Naive B cell (primary cell): ENCODE results near the gene LDLRAD3. TPM values are rescaled to one million over a fixed set of nuclear protein-coding genes. Genes with fewer than 3 reads are reported as not detected.

Experiments used
- ATAC-seq, 2 donors: fragments of 150-1000 bp; cut with Tn5 transposase; 2 replicates each; pipeline ENCODE4 v1.10.0; 2021; ENCODE audit warnings: low read depth in 2 of 2, mild to moderate bottlenecking in 2 of 2, moderate library complexity in 2 of 2
- DNase-seq: peaks from one replicate; pipeline ENCODE4 v3.0.0; 2022
- H3K27ac Mint-ChIP-seq, 6 donors: one replicate each; pipeline ENCODE4 v1.8.0; 2020 to 2022; ENCODE audit warnings: mild to moderate bottlenecking in 6 of 6, mixed read lengths in 6 of 6, moderate library complexity in 5 of 6, inconsistent platforms in 2 of 6
- H3K27me3 Mint-ChIP-seq, 3 donors: one replicate each; pipeline ENCODE4 v1.8.0; 2021 to 2022; ENCODE audit warnings: mixed read lengths in 3 of 3, mild to moderate bottlenecking in 1 of 3
- H3K36me3 Mint-ChIP-seq, 2 donors: one replicate each; pipeline ENCODE4 v1.8.0; 2020 to 2022; ENCODE audit warnings: mixed read lengths in 2 of 2, inconsistent platforms in 1 of 2, mild to moderate bottlenecking in 1 of 2
- H3K4me1 Mint-ChIP-seq, 3 donors: one replicate each; pipeline ENCODE4 v1.8.0; 2020 to 2022; ENCODE audit warnings: mixed read lengths in 3 of 3, inconsistent platforms in 1 of 3, mild to moderate bottlenecking in 1 of 3, moderate library complexity in 1 of 3
- H3K4me3 Mint-ChIP-seq, 8 donors: one replicate each; pipeline ENCODE4 v1.8.0; 2020 to 2022; ENCODE audit warnings: mild to moderate bottlenecking in 8 of 8, mixed read lengths in 8 of 8, moderate library complexity in 8 of 8, inconsistent platforms in 2 of 8
- H3K9me3 Mint-ChIP-seq, 7 donors: one replicate each; pipeline ENCODE4 v1.8.0; 2020 to 2022; ENCODE audit warnings: mixed read lengths in 7 of 7, mild to moderate bottlenecking in 5 of 7, inconsistent platforms in 2 of 7, moderate library complexity in 1 of 7
- polyA plus RNA-seq, 6 donors: library from polyadenylated mRNA; unstranded; fragments of 300-500 nt; fragmentation: Illumina TruSeq; gene quantifications; one replicate each; pipeline ENCODE4 v1.2.3, GENCODE V29; 2021; ENCODE audit warnings: low read depth in 6 of 6

Gene LDLRAD3
- polyA plus RNA-seq, 6 donors from 2014 or later: 0.17 to 0.27 TPM; not detected in 4

DNA sequence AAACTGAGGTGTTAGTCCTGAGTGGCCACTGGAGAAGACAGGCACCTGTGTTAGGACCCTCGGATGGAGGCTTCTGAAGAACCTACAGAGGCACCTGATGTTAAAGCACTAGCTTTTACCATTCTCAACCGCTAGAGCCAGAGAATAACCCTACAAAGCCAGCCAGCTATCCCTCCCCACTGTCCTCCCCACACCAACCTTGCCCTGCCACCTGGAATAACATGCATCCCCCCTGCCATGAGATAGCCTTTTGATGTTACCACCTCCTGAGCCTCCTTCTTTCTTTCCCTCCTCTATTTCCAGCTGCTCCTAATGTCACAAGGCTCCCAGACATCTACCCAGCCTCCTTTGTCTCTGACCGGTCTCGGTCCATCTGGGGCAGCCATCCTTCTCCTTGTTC, 317.2 kb downstream of the LDLRAD3 start:
- no peak for ATAC-seq
- Mint-ChIP-seq H3K36me3 (no peaks in the 10 kb centered on the region), H3K4me3 (no peak overlapping the region), H3K4me1 (peaks cover 0 to 3% (median 0%) of the 10 kb centered on the region in 3 donors), H3K27ac (peak overlapping the region in 1 of 6 donors; percentile 40), H3K9me3 (peaks cover 0 to 6% (median 0%) of the 10 kb centered on the region in 7 donors), H3K27me3 (peaks cover 31 to 63% (median 46%) of the 10 kb centered on the region in 3 donors)
- no peak for DNase-seq

DNA sequence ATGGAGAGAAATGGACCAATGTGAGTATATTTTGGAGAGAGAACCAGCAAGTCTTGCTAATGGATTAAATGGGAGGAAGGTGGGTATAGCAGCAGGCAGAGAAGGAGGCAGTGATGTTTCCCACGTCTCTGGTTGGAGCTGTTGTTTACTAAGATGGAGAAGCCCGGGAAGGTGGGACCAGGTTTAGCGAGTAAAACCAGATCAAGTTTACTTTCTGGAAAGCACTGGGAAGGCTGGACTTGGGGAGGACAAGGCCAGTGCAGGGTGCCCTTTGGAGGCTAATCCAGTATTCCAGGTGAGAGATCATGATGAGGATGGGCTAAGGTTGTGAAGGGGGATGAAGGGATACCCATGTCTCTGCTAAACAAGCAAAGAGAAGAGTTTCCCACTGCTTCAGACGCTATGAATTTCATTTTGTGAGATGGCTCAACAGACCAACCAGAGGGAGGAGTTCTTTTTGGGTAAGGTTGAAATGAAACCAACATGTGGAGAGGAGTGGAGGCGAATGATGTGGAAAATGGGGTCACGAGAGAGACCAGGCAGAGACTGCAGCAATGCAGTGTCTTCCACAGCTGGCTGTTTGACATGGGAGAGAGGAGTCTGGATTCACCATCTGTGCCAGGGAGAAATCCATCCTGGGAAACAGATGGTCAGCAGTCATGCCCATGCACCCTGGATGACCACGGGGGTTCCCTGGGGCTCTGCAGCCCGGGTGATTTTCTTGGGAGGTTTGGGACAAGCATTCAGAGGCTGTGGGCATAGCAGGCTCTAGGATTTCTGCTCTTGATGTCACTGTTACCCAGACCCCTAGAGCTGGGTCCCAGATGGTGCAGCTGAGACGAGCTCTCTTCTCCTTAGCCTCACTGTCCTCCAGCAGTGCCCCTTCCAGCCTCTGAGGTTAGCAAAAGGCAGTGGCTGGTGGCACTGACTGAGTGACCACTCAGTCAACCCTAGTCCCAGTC, 320.4 kb downstream of the LDLRAD3 start:
- H3K4me3 Mint-ChIP-seq: no peak overlapping the region
- no peaks in the 10 kb centered on the region for H3K9me3 Mint-ChIP-seq
- no peak for DNase-seq
- peaks cover 0 to 4% (median 0%) of the 10 kb centered on the region in 3 donors for H3K4me1 Mint-ChIP-seq
- no peak for ATAC-seq
- H3K27me3 Mint-ChIP-seq: peaks cover 15 to 40% (median 27%) of the 10 kb centered on the region in 3 donors
- no peaks in the 10 kb centered on the region for H3K36me3 Mint-ChIP-seq
- peak overlapping the region in 2 of 6 donors; percentile 74 to 77 for H3K27ac Mint-ChIP-seq

DNA sequence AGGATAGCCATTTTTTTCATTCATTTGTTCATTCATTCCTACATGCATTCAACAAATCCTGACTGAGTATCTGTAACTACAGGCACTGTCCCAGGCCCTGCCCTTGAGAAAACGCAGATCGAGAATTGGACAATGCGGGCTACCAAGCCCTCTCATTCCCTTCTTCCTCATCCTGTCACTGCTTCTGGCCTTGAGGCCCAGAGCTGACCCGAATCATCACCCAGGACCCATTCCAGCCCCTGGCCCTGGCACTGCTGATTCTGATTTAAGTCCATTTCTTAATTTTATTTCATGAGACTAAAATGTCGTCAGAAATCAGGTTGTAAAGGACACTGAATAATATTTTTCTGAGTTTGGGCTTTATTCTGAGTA, 321.1 kb downstream of the LDLRAD3 start:
- peaks cover 0 to 4% (median 0%) of the 10 kb centered on the region in 3 donors for H3K4me1 Mint-ChIP-seq
- H3K27me3 Mint-ChIP-seq: peaks cover 15 to 34% (median 21%) of the 10 kb centered on the region in 3 donors
- DNase-seq (no peak), ATAC-seq (no peak)
- H3K9me3 Mint-ChIP-seq: no peaks in the 10 kb centered on the region
- H3K36me3 Mint-ChIP-seq: peaks cover 0 to 4% of the 10 kb centered on the region in 2 donors
- no peak overlapping the region for H3K4me3 Mint-ChIP-seq
- no peak overlapping the region for H3K27ac Mint-ChIP-seq

DNA sequence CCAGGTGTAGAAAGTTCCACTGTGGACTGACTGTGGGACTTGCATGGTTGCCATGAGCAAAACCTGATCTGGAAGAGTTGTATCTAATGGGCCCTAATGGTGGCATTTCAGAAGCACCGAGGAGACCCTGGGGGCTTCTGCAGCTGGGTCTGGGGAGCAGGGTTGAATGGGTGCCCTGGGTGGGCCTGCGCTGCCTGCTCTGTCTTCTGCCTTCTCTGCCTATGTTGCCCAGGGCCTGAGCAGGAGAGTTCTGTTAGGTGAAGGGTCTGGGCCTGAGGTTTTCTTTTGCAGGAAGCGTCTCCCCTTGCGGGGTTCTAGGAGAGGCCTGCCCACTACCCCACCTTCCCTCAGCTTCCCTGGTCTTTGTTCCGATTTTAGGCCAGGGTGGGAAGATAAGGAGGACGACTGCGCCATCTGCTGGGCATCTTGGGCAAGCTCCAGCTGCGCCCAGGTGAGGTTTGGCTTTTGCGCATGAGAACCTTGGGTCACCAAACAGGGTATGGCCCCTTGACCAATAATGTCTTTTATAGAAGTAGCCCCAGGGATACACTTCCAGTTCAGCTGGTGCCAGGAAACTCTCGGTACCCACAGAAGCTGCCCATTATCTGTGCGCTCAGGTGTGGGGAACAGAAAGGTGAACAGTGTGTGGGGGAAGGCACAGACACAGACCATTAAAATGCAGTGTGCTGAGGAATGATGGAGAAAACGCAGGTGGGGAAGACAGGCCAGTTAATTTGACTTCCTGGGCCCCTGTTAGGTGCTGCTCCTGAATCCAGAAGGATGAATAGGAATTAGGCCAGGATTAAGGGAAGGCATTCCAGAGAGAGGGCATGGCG, 322.1 kb downstream of the LDLRAD3 start:
- DNase-seq: peak; percentile 40
- peaks cover 5 to 15% of the 10 kb centered on the region in 2 donors for H3K36me3 Mint-ChIP-seq
- ATAC-seq: peak; percentile 28 to 72
- H3K4me3 Mint-ChIP-seq: no peak overlapping the region
- peaks cover 9 to 24% (median 15%) of the 10 kb centered on the region in 3 donors for H3K27me3 Mint-ChIP-seq
- H3K4me1 Mint-ChIP-seq: peaks cover 0 to 4% (median 0%) of the 10 kb centered on the region in 3 donors
- H3K9me3 Mint-ChIP-seq: no peaks in the 10 kb centered on the region
- no peak overlapping the region for H3K27ac Mint-ChIP-seq

DNA sequence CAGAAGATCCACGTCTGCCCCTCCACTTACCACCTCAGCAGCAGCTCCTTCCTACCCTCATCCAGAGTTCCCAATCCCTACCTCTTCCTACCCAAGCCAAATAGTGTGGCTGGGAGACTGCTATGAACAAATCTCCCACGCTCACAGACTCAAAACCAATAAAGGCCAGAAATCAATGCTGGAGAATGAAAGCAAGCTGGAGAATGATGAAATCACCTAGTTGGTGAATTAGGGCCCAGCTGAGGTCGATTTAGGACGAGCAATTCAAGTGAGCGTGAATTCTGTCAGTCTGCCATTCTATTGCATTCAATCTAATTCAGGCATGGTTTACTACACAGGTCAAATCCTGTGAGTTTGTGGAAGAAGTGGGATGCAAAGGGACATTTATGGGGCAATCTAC, 322.9 kb downstream of the LDLRAD3 start:
- H3K27ac Mint-ChIP-seq: no peak overlapping the region
- H3K27me3 Mint-ChIP-seq: peaks cover 5 to 18% (median 8%) of the 10 kb centered on the region in 3 donors
- ATAC-seq: no peak
- peaks cover 0 to 4% (median 0%) of the 10 kb centered on the region in 3 donors for H3K4me1 Mint-ChIP-seq
- H3K9me3 Mint-ChIP-seq: no peaks in the 10 kb centered on the region
- peak overlapping the region in 1 of 8 donors; percentile 1 for H3K4me3 Mint-ChIP-seq
- DNase-seq: no peak
- peaks cover 12 to 22% of the 10 kb centered on the region in 2 donors for H3K36me3 Mint-ChIP-seq

DNA sequence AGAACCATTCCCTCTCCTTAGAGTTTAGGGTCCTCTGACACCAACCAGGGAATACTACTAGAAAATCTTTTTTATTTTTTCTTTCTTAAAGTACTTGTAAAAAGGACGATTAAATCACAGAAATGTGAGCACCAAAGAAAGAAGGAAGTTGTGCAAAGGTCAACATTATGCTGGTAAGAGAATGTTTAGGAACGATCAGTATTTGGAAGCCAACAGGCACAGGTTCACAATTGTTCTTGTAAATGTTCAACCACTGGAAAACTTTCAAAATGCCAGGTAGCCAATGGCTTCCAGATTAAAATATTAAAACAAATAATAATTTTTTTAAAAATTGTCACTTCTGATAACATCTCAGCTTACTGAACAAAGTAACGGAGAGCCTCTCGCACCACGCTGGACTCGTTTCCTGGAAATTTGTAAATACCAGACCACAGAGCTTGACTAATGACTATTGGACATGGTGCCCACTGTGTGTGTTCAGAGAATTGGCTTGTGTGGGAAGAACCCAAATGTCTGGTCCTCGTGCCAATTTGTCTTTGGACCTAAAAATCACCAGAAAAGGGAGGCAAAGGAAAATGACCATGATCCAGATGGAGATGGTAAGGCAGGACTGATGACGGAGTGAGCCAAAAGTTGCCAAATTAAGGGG, 324.6 kb downstream of the LDLRAD3 start:
- DNase-seq: no peak
- ATAC-seq: no peak
- Mint-ChIP-seq H3K27me3 (peaks cover 0 to 8% (median 0%) of the 10 kb centered on the region in 3 donors), H3K9me3 (peaks cover 0 to 5% (median under 1%) of the 10 kb centered on the region in 7 donors), H3K4me3 (no peak overlapping the region), H3K27ac (no peak overlapping the region), H3K4me1 (peaks cover 0 to 4% (median 0%) of the 10 kb centered on the region in 3 donors), H3K36me3 (peaks cover 23 to 39% of the 10 kb centered on the region in 2 donors)

DNA sequence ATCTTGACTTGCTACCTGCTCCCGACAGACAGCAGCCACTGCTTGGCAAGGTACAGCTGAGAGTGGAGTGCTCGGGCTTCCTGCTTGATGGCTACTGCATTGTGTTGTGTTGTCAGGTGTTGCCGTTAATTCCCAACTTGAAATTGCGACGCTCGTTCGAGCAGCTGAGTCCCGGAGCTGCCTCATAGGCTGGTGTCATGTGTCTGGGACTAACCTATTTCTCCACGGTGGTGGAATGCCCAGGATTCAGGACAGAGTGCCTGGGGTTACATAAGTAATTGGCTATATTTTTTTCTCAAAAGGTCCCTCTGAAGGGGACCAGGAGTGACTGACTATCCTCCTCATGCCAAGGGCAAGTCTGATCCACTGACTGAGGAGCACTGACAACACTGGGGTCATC, 326.8 kb downstream of the LDLRAD3 start:
- DNase-seq (no peak), ATAC-seq (no peak)
- Mint-ChIP-seq H3K27me3 (no peaks in the 10 kb centered on the region), H3K4me1 (peaks cover 0 to 4% (median 0%) of the 10 kb centered on the region in 3 donors), H3K4me3 (no peak overlapping the region), H3K36me3 (peaks cover 25 to 48% of the 10 kb centered on the region in 2 donors), H3K9me3 (peaks cover 0 to 7% (median 4%) of the 10 kb centered on the region in 7 donors), H3K27ac (peak overlapping the region in 1 of 6 donors; percentile 27)

DNA sequence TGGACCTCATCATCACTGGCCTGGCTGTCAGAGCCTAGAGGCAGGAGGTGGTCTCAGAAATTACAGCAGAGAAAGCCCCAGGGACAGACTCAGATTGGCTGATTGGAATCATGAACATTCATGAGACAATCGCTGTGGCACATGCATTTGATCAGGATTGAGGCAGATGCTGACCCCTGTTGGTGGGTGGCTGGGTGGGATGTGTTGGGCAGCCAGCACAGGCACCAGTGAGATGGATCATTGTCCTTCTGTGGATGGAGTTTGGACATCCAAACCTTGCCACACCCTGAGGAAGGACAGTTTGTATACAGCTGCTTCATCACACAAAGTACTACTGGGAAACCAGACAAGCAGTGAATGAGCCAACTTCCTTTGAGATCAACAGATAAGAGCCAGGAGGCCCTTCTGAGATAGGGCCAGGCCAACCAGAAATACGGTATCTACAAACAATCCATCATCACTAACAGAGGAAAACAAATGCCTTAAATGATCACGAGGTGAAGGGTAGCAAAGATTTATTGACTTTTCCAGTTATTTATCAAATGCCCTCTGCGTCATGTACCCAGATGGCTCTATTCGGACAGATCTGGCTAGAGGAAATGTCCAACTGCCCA, 328.0 kb downstream of the LDLRAD3 start:
- Mint-ChIP-seq H3K4me1 (no peaks in the 10 kb centered on the region), H3K27ac (peak overlapping the region in 1 of 6 donors; percentile 58), H3K27me3 (no peaks in the 10 kb centered on the region), H3K36me3 (peaks cover 29 to 52% of the 10 kb centered on the region in 2 donors), H3K9me3 (peaks cover 0 to 7% (median 4%) of the 10 kb centered on the region in 7 donors), H3K4me3 (no peak overlapping the region)
- DNase-seq (no peak), ATAC-seq (no peak)

DNA sequence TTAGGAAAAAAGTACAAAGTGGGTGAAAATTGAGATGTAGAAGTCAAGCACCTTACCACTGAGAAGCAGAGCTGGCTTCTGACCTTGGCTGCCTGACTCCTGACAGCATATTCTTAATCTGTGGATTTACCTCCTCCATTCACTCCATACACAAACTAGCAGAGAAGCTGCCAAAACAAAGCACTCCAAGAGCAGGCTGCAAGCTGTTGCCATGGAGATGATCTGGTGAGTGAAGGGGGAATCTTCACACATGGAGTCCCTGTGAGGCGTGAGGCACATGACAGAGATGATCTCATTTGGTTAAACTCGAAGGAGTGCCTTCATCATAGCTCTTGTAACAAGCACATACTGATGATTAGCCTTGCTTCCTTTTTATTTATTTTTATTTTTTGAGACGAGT, 329.2 kb downstream of the LDLRAD3 start:
- no peak overlapping the region for H3K4me3 Mint-ChIP-seq
- no peak for DNase-seq
- ATAC-seq: no peak
- H3K27ac Mint-ChIP-seq: no peak overlapping the region
- no peaks in the 10 kb centered on the region for H3K4me1 Mint-ChIP-seq
- H3K36me3 Mint-ChIP-seq: peaks cover 33 to 56% of the 10 kb centered on the region in 2 donors
- H3K27me3 Mint-ChIP-seq: no peaks in the 10 kb centered on the region
- peaks cover 0 to 7% (median 4%) of the 10 kb centered on the region in 7 donors for H3K9me3 Mint-ChIP-seq

DNA sequence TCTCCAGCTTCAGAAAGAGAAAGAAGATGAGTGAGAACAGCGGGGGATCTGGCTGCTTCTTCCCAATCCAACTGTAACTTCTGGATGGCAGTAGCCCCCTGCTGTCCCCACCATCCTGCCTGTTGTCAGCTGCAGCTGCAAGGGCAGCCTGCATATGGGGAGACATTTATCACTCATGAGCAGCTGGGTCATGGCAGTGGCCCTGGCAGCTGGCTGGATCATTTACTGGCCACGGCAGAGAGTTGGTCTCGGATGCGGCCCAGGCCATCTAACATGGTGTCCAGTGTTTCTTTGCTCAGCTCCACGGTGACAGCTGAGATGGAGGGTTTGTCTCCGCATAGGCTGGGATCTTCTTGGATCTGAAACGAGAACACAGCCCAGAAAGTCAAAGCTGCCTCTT, 330.6 kb downstream of the LDLRAD3 start:
- Mint-ChIP-seq H3K4me1 (no peaks in the 10 kb centered on the region), H3K4me3 (no peak overlapping the region), H3K27me3 (no peaks in the 10 kb centered on the region), H3K27ac (no peak overlapping the region), H3K36me3 (peaks cover 33 to 58% of the 10 kb centered on the region in 2 donors), H3K9me3 (peaks cover 0 to 7% (median 4%) of the 10 kb centered on the region in 7 donors)
- DNase-seq: no peak
- no peak for ATAC-seq

DNA sequence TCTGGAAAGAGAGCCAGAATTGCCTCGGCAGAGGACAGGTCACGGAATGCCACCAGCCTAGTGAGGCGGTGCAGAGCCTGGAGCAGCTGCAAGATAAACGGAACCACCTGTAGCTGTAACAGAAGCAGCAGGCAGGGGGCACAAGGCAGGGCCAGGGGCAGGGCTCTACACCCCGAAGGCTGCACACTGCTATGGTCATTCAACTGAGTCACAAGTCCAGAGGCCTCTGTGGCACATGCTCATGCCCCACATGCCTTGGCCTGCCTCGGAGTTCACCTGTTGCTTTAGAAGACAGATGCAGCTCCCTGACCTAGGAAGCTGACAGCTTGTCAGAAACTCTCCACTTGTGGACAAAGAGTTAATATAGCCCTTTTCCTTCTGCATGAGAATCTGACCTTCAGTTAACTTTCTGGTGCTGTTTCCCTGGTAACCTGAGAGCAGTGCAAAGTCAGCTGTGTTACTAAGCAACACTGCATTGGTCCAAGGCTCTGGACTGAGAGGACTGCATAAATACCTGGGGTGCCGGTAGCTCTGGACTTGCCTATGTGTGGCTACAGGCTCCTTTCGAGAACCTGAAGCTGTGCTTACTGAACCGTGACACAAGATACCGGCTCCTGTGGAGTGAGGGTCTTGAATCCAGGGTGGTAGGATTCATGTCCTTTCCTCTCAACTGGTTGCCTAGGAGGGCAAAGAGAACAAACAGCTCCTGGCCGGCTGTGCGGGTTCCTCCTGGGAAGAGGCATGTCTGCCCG, 334.8 kb downstream of the LDLRAD3 start:
- H3K36me3 Mint-ChIP-seq: peaks cover 25 to 46% of the 10 kb centered on the region in 2 donors
- no peaks in the 10 kb centered on the region for H3K27me3 Mint-ChIP-seq
- peaks cover 4 to 19% (median 13%) of the 10 kb centered on the region in 7 donors for H3K9me3 Mint-ChIP-seq
- no peak overlapping the region for H3K4me3 Mint-ChIP-seq
- peaks cover 9 to 28% (median 12%) of the 10 kb centered on the region in 3 donors for H3K4me1 Mint-ChIP-seq
- H3K27ac Mint-ChIP-seq: no peak overlapping the region
- no peak for DNase-seq
- no peak for ATAC-seq

DNA sequence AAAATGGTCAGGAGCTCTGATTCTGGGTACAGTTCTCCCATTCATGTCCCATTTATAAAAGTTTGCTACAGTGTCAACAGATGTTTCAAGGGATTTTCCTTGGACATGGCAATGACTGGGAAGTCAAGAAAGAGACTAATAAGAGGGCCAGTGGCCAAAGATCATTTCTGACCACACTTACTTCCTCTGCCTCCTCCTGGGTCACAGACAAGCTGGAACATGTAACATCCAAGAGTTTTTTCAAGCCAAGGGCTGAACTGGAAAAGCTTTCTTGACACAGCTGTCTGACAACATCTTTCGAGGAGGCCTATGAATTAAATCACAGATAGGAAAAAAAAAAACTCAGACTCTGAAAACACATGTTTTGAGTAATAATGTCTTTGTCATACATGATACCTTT, 336.7 kb downstream of the LDLRAD3 start:
- no peak for ATAC-seq
- Mint-ChIP-seq H3K4me1 (peaks cover 12 to 43% (median 14%) of the 10 kb centered on the region in 3 donors), H3K27me3 (no peaks in the 10 kb centered on the region), H3K4me3 (no peak overlapping the region), H3K27ac (no peak overlapping the region), H3K36me3 (peaks cover 25 to 40% of the 10 kb centered on the region in 2 donors), H3K9me3 (peaks cover 4 to 18% (median 12%) of the 10 kb centered on the region in 7 donors)
- no peak for DNase-seq
